OCI-LY7 (cell line): ENCODE measurements around the gene TYW1. TPM values are rescaled to one million over a fixed set of nuclear protein-coding genes. Genes with fewer than 3 reads are reported as not detected.
"Not testable (repeated sequence)": the region's sequence is repeated elsewhere in the genome, so short reads cannot be mapped to it uniquely, and the experiment has no call there.

Source experiments
- BruUV-seq: library from RNA; stranded (reverse); fragments of 400-500 nt; replicated peaks from 2 replicates; lab custom pipeline; 2021; lab: Mats Ljungman, UMichigan
- CTCF ChIA-PET: fragments of 300-600 bp; sonication (Branson Sonifier 250); formaldehyde crosslinking; loops from one replicate; lab custom pipeline; 2022; ENCODE audit warnings: antibody characterized with exemption; ENCODE audit not compliant: unreplicated experiment; lab: Charles Lee
- POLR2A ChIA-PET: fragments of 300-600 bp; sonication (Branson Sonifier 250); formaldehyde crosslinking; loops from one replicate; lab custom pipeline; 2022; ENCODE audit warnings: antibody characterized with exemption; lab: Charles Lee
- DNase-seq: peaks from one replicate; pipeline ENCODE4 v3.0.0-alpha.2; 2015; ENCODE audit warnings: low spot score
- H2AFZ ChIP-seq: fragments of 200-600 bp; sonication (generic), shearing (Covaris generic); 2 replicates; pipeline ENCODE4 v1.6.1; 2014; ENCODE audit warnings: mild to moderate bottlenecking, antibody characterized with exemption, low read length, moderate library complexity
- H3K27ac ChIP-seq: fragments of 200-600 bp; sonication (generic); 2 replicates; pipeline ENCODE4 v1.5.1; 2014; ENCODE audit warnings: mixed run types, low read depth, mild to moderate bottlenecking, moderate library complexity, low read length, inconsistent platforms; ENCODE audit not compliant: poor library complexity, severe bottlenecking
- H3K36me3 ChIP-seq: fragments of 200-600 bp; sonication (generic); 2 replicates; pipeline ENCODE4 v1.6.1; 2014; ENCODE audit warnings: mild to moderate bottlenecking, antibody characterized with exemption, low read length, moderate library complexity, mixed read lengths; ENCODE audit not compliant: insufficient read depth
- H3K4me1 ChIP-seq: fragments of 200-600 bp; sonication (generic); 2 replicates; pipeline ENCODE4 v1.5.1; 2014; ENCODE audit warnings: mild to moderate bottlenecking, low read length; ENCODE audit not compliant: insufficient read depth, poor library complexity, severe bottlenecking
- H3K4me2 ChIP-seq: fragments of 200-600 bp; sonication (generic); 2 replicates; pipeline ENCODE4 v1.6.1; 2014; ENCODE audit warnings: mild to moderate bottlenecking, low read length
- H3K4me3 ChIP-seq: fragments of 200-600 bp; sonication (generic); 2 replicates; pipeline ENCODE4 v1.5.1; 2014; ENCODE audit warnings: mild to moderate bottlenecking, low read depth, low read length; ENCODE audit not compliant: poor library complexity, severe bottlenecking
- H3K79me2 ChIP-seq: fragments of 200-600 bp; sonication (generic); 2 replicates; pipeline ENCODE4 v1.6.1; 2016; ENCODE audit warnings: low read depth, mild to moderate bottlenecking, low read length, moderate library complexity, mixed read lengths; ENCODE audit not compliant: insufficient read depth
- H3K9me2 ChIP-seq: fragments of 200-600 bp; sonication (generic); 2 replicates; pipeline ENCODE4 v1.6.1; 2016; ENCODE audit warnings: mild to moderate bottlenecking, low read length, mixed read lengths; ENCODE audit not compliant: insufficient read depth
- H3K9me3 ChIP-seq: fragments of 200-600 bp; sonication (generic); 2 replicates; pipeline ENCODE4 v1.6.1; 2014; ENCODE audit warnings: mild to moderate bottlenecking, mixed run types, low read length, mixed read lengths
- H4K20me1 ChIP-seq: fragments of 200-600 bp; sonication (generic); 2 replicates; pipeline ENCODE4 v1.6.1; 2014; ENCODE audit warnings: mild to moderate bottlenecking, antibody characterized with exemption, low read length, moderate library complexity, mixed read lengths; ENCODE audit not compliant: insufficient read depth
- intact Hi-C: fragments of 100-400 bp; cut with micrococcal nuclease; formaldehyde crosslinking; loops from one replicate; pipeline ENCODE4 v1.10.0; 2022; ENCODE audit not compliant: unreplicated experiment
- total RNA-seq, 2 experiments: library from RNA; depleted of rRNA in 1 of 2; stranded (reverse); fragments of >200 nt in 1 of 2; shearing (Covaris generic) in 1 of 2; gene quantifications; 2 replicates each; pipeline ENCODE4 v1.2.3, GENCODE V29; 2014 to 2022

Gene TYW1
- total RNA-seq, 2 experiments from 2014 or later: 17.3 to 22.3 TPM

DNA sequence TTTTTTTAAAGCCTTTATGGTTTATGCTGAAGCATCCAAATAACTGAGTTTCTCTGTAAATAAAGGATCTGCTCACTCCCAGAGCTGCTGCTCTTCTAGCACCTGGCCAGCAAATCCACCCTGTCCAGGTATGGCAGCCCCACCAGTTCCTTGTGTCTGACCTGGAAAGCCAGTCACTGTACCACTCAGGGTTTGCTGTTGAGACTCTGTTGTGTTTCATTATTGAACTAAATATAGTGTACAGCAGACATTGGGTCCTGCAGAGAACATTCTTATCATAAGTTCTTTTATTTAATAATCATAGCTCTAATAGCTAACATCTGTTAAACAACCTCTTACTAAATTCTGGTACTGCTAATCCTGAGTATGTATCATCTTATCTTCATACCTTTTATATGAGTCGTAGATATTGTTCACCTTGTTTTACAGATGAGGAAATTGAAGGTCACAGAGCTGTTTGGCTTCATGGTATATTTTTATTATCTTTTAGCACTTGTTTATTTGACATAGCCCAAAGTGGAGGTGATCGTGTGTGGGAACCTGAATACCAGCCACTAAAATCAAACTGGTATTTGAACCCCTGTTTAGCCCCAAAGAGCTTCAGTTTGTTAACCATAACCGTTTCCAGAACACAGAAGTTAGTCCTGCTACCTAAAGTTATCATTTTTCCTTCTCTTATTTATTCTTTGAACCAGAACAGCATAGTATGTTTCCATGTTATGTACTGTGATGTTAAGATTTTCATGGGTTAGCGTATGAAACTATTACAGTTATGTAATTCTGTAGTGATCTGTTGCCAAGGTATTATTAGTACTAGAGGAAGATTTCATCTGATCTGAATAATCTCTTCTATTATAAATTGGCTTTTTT is 139.2 kb downstream of the TYW1 start:
- H3K9me3 ChIP-seq, H3K27ac ChIP-seq, H4K20me1 ChIP-seq, intact Hi-C loops, H3K9me2 ChIP-seq, H3K4me2 ChIP-seq, CTCF ChIA-PET, H3K4me3 ChIP-seq, H2AFZ ChIP-seq, H3K4me1 ChIP-seq, DNase-seq, H3K79me2 ChIP-seq, H3K36me3 ChIP-seq, BruUV-seq: not testable (repeated sequence)
- POLR2A ChIA-PET: interaction anchor here (1.2 kb wide), 1 partner anchor 167 kb away, joined by 3 read pairs; no protein-coding TSS in a partner anchor

DNA sequence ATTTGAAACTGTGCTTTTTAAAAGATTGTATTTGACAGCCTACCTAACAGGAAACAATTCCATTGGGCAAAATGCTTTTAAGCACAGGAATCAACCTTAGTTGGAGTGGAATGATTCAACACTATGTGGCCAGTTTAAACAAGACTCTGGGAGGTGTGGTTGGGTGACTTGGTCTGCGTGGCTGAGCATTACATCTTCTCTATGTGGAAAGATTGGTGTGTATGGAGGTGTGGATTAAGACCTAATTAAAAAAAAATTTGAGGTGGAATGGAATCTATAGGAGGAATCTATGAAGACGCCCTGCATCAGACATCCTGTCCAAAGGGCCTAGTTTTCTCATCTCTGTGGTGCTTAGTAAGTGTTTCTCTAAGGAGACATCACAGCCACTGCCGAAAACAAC is 140.9 kb downstream of the TYW1 start:
- intact Hi-C loops, H3K4me1 ChIP-seq, BruUV-seq, H3K27ac ChIP-seq, H3K36me3 ChIP-seq, H3K4me3 ChIP-seq, H3K9me2 ChIP-seq, H3K9me3 ChIP-seq, DNase-seq, H4K20me1 ChIP-seq, H3K79me2 ChIP-seq, H2AFZ ChIP-seq, H3K4me2 ChIP-seq, POLR2A ChIA-PET, CTCF ChIA-PET: not testable (repeated sequence)

DNA sequence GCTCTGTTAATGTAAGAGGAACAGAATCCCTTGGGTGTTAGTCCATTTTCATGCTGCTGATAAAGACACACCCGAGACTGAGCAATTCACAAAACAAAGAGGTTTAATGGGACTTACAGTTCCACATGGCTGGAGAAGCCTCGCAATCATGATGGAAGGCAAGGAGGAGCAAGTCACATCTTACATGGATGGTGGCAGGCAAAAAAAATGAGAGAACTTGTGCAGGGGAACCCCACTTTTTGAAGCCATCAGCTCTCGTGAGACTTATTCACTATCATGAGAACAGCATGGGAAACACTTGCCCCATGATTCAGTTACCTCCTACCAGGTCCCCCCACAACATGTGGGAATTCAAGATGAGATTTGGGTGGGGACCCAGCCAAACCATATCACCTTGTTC is 143.2 kb downstream of the TYW1 start:
- DNase-seq, POLR2A ChIA-PET, H3K36me3 ChIP-seq, H3K9me2 ChIP-seq, intact Hi-C loops, H2AFZ ChIP-seq, H3K4me2 ChIP-seq, H3K4me3 ChIP-seq, CTCF ChIA-PET, H3K4me1 ChIP-seq, BruUV-seq, H4K20me1 ChIP-seq, H3K27ac ChIP-seq, H3K9me3 ChIP-seq, H3K79me2 ChIP-seq: not testable (repeated sequence)

- H3K4me2 ChIP-seq, H3K4me3 ChIP-seq, H3K36me3 ChIP-seq, POLR2A ChIA-PET, DNase-seq, BruUV-seq, H3K27ac ChIP-seq, intact Hi-C loops, H3K9me2 ChIP-seq, H4K20me1 ChIP-seq, H2AFZ ChIP-seq, CTCF ChIA-PET, H3K4me1 ChIP-seq, H3K79me2 ChIP-seq, H3K9me3 ChIP-seq: not testable (repeated sequence)
Measured at GRCh38 chr7:67141001-67141400, 144.4 kb downstream of the TYW1 start.

DNA sequence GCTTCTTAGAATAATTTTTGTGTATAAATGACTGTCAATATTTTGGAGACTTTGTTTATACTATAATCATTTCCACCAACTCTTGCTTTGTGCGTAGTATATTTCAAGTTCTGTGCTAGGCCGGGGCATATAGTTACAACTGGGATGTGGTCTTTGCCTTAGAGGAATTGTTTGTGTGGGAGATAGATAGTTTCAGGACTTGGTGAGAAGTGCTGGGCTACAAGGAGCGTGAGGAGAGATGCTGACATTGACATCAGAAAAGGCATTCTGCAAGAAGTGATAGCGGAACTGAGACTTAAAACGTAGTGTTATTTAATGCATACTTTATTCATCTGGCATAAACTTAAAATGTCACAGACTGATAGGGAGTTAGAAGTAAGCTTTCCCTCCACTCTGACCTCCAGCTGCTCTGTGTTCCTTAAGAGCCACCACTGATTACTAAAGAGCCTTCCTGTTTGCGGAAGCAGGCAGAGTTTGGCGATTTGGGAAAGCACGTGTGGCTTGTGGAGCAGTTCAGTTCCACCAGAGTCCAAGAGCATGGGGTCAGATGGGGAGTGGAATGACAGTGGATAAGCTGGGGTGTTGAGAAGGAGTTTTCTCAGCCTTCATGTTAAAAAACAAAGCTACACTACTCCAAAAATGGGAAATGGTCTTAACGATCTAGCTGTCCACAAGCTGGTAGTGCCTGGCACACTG is 146.6 kb downstream of the TYW1 start:
- not testable (repeated sequence) for BruUV-seq, H3K36me3 ChIP-seq

GRCh38 chr7:67145581-67146193 is 149.1 kb downstream of the TYW1 start:
- intact Hi-C loops, H3K27ac ChIP-seq, POLR2A ChIA-PET, H3K79me2 ChIP-seq, H3K4me1 ChIP-seq, H3K4me3 ChIP-seq, CTCF ChIA-PET, H3K9me3 ChIP-seq, H2AFZ ChIP-seq, H3K4me2 ChIP-seq, BruUV-seq, H3K36me3 ChIP-seq, H3K9me2 ChIP-seq, H4K20me1 ChIP-seq, DNase-seq: not testable (repeated sequence)

More for the DNA sequence above, 146.6 kb downstream of the TYW1 start:
- H3K27ac ChIP-seq, H3K9me2 ChIP-seq, H4K20me1 ChIP-seq, intact Hi-C loops, H3K9me3 ChIP-seq, H3K4me1 ChIP-seq, H3K79me2 ChIP-seq, H3K4me3 ChIP-seq, H2AFZ ChIP-seq, H3K4me2 ChIP-seq, DNase-seq, CTCF ChIA-PET: not testable (repeated sequence)
- POLR2A ChIA-PET: interaction anchor here (0.6 kb wide), 1 partner anchor 21 kb away, joined by 4 read pairs; no protein-coding TSS in a partner anchor
